Osteocyte (in vitro differentiated cells): Measurements from ENCODE around the gene KDM4C. TPM values are rescaled to one million over a fixed set of nuclear protein-coding genes. Genes with fewer than 3 reads are reported as not detected.
"Not testable (repeated sequence)": the region's sequence is repeated elsewhere in the genome, so short reads cannot be mapped to it uniquely, and the experiment has no call there.

Experiments used
- DNase-seq: peaks from one replicate; pipeline ENCODE4 v3.0.0; 2021; ENCODE audit warnings: mixed read lengths; ENCODE audit not compliant: unreplicated experiment; ENCODE audit errors: extremely low spot score
- H3K27ac Mint-ChIP-seq: one replicate; pipeline ENCODE4 v1.8.0; 2021; ENCODE audit warnings: mild to moderate bottlenecking, mixed read lengths; ENCODE audit not compliant: unreplicated experiment
- H3K27me3 Mint-ChIP-seq: one replicate; pipeline ENCODE4 v1.8.0; 2021; ENCODE audit warnings: mixed read lengths; ENCODE audit not compliant: unreplicated experiment
- H3K36me3 Mint-ChIP-seq: one replicate; pipeline ENCODE4 v1.8.0; 2021; ENCODE audit warnings: mixed read lengths; ENCODE audit not compliant: unreplicated experiment
- H3K4me1 Mint-ChIP-seq: one replicate; pipeline ENCODE4 v1.8.0; 2021; ENCODE audit warnings: mixed read lengths; ENCODE audit not compliant: unreplicated experiment
- H3K4me3 Mint-ChIP-seq: one replicate; pipeline ENCODE4 v1.8.0; 2021; ENCODE audit warnings: mild to moderate bottlenecking, moderate library complexity, mixed read lengths; ENCODE audit not compliant: unreplicated experiment
- H3K9me3 Mint-ChIP-seq: one replicate; pipeline ENCODE4 v1.8.0; 2021; ENCODE audit warnings: mixed read lengths; ENCODE audit not compliant: unreplicated experiment
- CTCF ChIP-seq: fragments of 200-600 bp; sonication (generic); IDR thresholded peaks from 2 replicates; pipeline ENCODE4 v1.5.0; 2021; ENCODE audit warnings: antibody characterized with exemption, mild to moderate bottlenecking, moderate library complexity
- total RNA-seq: library from RNA; stranded (reverse); gene quantifications from 2 replicates; pipeline ENCODE4 v1.2.1, GENCODE V29; 2021

KDM4C gene
- total RNA-seq, 1 donor from 2014 or later: 25.3 TPM

GRCh38 chr9:6790866-6791265 lies 33.1 kb downstream of the KDM4C start:
- TF ChIP-seq CTCF: no peak
- Mint-ChIP-seq H3K9me3 (no peaks in the 10 kb centered on the region), H3K27ac (no peak overlapping the region), H3K27me3 (no peaks in the 10 kb centered on the region), H3K36me3 (peaks cover 11% of the 10 kb centered on the region), H3K4me3 (no peak overlapping the region), H3K4me1 (peaks cover 15% of the 10 kb centered on the region)
- DNase-seq: no peak

GRCh38 chr9:6793203-6793602 lies 35.4 kb downstream of the KDM4C start:
- H3K36me3 Mint-ChIP-seq: peaks cover 11% of the 10 kb centered on the region
- no peak for DNase-seq
- TF ChIP-seq CTCF: no peak
- no peak overlapping the region for H3K4me3 Mint-ChIP-seq
- H3K27ac Mint-ChIP-seq: no peak overlapping the region
- peaks cover 7% of the 10 kb centered on the region for H3K4me1 Mint-ChIP-seq
- no peaks in the 10 kb centered on the region for H3K27me3 Mint-ChIP-seq
- no peaks in the 10 kb centered on the region for H3K9me3 Mint-ChIP-seq

- H3K4me3 Mint-ChIP-seq: no peak overlapping the region
- no peaks in the 10 kb centered on the region for H3K4me1 Mint-ChIP-seq
- no peak overlapping the region for H3K27ac Mint-ChIP-seq
- H3K27me3 Mint-ChIP-seq: no peaks in the 10 kb centered on the region
- H3K36me3 Mint-ChIP-seq: peaks cover 13% of the 10 kb centered on the region
- DNase-seq: no peak
- no peaks in the 10 kb centered on the region for H3K9me3 Mint-ChIP-seq
- TF ChIP-seq CTCF: no peak
Observed at GRCh38 chr9:6794936-6795335, 37.2 kb downstream of the KDM4C start.

DNA sequence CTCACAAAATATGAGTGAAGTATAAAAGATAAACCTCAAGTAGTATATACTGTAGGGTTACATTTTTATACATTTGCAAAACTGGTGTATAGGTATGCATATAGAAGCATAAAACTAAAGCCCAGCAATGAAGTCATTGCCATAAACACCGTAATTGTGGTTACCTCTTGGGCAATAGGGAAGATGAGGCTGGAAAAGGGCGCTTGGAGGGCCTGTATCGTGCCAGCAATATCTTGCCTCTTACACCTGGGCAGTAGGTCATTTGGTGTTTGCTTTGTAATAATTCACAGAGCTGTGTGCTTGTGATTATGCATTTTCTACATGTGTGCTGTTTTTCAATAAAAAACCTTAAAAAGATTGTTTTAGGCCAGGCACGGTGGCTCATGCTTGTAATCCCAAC lies 45.2 kb downstream of the KDM4C start:
- DNase-seq: no peak
- no peak overlapping the region for H3K27ac Mint-ChIP-seq
- H3K27me3 Mint-ChIP-seq: no peaks in the 10 kb centered on the region
- H3K36me3 Mint-ChIP-seq: peaks cover 12% of the 10 kb centered on the region
- H3K9me3 Mint-ChIP-seq: no peaks in the 10 kb centered on the region
- no peaks in the 10 kb centered on the region for H3K4me1 Mint-ChIP-seq
- TF ChIP-seq CTCF: no peak
- H3K4me3 Mint-ChIP-seq: no peak overlapping the region

DNA sequence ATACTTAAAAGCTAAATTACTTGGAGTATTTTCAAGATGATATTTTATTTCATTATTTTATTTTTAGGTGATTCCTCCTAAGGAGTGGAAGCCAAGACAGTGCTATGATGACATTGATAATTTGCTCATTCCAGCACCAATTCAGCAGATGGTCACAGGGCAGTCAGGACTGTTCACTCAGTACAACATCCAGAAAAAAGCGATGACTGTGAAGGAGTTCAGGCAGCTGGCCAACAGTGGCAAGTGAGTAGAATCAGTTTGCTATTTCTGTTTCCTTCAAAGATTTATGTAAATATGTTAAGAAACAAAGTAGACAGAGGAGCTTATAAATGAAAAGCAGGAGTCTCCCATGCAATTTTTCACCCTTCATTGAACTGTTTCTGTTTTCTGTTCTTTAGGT lies 47.8 kb downstream of the KDM4C start:
- no peaks in the 10 kb centered on the region for H3K27me3 Mint-ChIP-seq
- no peaks in the 10 kb centered on the region for H3K4me1 Mint-ChIP-seq
- no peak overlapping the region for H3K27ac Mint-ChIP-seq
- DNase-seq: no peak
- peaks cover 10% of the 10 kb centered on the region for H3K36me3 Mint-ChIP-seq
- no peak for TF ChIP-seq CTCF
- no peak overlapping the region for H3K4me3 Mint-ChIP-seq
- H3K9me3 Mint-ChIP-seq: no peaks in the 10 kb centered on the region

DNA sequence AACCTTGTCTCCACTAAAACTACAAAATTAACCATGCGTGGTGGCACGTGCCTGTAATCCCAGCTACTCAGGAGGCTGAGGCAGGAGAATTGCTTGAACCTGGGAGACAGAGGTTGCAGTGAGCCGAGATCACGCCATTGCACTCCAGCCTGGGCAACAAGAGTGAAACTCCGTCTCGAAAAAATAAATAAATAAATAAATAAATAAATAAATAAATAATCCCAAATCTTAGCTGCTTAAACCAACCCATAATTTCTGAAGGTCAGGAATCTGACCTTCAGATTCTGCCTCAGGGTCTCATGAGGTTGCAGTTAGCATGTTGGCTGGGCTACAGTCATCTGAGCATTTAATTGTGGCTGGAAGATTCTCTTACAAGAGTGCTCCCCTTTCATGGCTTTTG lies 48.5 kb downstream of the KDM4C start:
- peaks cover 10% of the 10 kb centered on the region for H3K36me3 Mint-ChIP-seq
- H3K4me1 Mint-ChIP-seq, H3K4me3 Mint-ChIP-seq: not testable (repeated sequence)

GRCh38 chr9:6807669-6808068 lies 49.9 kb downstream of the KDM4C start:
- peaks cover 10% of the 10 kb centered on the region for H3K36me3 Mint-ChIP-seq
- H3K27ac Mint-ChIP-seq, H3K9me3 Mint-ChIP-seq, H3K27me3 Mint-ChIP-seq, DNase-seq, H3K4me3 Mint-ChIP-seq, H3K4me1 Mint-ChIP-seq: not testable (repeated sequence)

More for the DNA sequence above, 48.5 kb downstream of the KDM4C start:
- not testable (repeated sequence) for H3K27me3 Mint-ChIP-seq, H3K27ac Mint-ChIP-seq, H3K9me3 Mint-ChIP-seq, DNase-seq
